ENCODE measurements around the gene CBARP. TPM values are rescaled to one million over a fixed set of nuclear protein-coding genes. Genes with fewer than 3 reads are reported as not detected.
A peak's percentile ranks its signal among the peaks of the same experiment; 100 is the strongest.

Gene CBARP
- total and polyA plus RNA-seq, 9 of the 15 experiments (the other 6 are each of a cell fraction or from before 2014, with no cell fraction given): 0.03 to 8.9 (median 1.2) TPM; not detected in 1

DNA sequence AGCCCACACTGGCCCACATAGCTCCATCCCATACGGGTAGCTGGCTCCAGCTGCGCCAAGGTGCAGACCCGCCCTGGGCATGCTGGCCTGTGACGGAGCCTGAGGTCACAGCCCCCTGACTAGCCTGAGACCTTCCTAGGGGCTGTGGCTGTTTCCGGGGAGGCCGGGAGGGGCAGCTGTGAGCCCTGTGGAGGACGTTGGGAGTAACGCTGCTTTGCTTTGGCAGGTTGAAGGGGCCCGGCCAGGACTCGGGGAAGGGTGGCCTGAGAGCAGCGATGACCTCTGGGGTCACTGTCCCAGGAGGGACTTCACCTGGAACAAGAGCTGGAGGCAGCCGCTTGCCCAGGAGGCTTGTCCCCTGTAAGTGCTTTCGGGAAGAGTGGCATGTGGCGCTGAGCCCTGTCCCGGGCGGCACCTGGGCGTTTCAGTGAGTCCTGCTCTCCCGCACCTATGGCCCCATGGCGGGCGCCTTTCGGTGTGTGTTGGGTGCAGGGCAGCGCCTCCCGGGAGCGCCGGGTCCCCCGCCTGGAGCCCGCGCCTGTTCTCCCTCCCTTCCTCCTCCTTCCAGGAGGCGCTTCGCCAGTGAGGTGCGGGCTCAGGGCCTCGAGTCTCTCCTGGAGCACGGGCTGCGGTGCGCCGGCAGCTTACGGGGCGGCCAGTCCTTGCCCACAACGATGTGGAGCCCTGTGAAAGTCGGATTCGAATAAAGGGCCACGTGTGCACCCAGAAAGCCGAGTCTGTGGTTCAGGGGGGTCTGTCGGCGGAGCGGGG, 36.5 kb upstream of the CBARP start (continued):
- TF ChIP-seq, protein P1, sequence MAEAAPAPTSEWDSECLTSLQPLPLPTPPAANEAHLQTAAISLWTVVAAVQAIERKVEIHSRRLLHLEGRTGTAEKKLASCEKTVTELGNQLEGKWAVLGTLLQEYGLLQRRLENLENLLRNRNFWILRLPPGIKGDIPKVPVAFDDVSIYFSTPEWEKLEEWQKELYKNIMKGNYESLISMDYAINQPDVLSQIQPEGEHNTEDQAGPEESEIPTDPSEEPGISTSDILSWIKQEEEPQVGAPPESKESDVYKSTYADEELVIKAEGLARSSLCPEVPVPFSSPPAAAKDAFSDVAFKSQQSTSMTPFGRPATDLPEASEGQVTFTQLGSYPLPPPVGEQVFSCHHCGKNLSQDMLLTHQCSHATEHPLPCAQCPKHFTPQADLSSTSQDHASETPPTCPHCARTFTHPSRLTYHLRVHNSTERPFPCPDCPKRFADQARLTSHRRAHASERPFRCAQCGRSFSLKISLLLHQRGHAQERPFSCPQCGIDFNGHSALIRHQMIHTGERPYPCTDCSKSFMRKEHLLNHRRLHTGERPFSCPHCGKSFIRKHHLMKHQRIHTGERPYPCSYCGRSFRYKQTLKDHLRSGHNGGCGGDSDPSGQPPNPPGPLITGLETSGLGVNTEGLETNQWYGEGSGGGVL (CRISPR knock-in tag; IDR thresholded peaks at IDR 0.05): no peak
- TF ChIP-seq ZBTB1 (CRISPR knock-in tag; IDR thresholded peaks at IDR 0.05; ENCODE audit: borderline replicate concordance, low read depth): no peak
- TF ChIP-seq ZNF644 (tag; IDR thresholded peaks at IDR 0.05; ENCODE audit: low read depth): peak; percentile 61; the same call in 1 of the 2 replicates
- TF ChIP-seq SAFB (IDR thresholded peaks at IDR 0.05; ENCODE audit: borderline replicate concordance, low read depth, low read length): no peak
- TF ChIP-seq, protein P2, sequence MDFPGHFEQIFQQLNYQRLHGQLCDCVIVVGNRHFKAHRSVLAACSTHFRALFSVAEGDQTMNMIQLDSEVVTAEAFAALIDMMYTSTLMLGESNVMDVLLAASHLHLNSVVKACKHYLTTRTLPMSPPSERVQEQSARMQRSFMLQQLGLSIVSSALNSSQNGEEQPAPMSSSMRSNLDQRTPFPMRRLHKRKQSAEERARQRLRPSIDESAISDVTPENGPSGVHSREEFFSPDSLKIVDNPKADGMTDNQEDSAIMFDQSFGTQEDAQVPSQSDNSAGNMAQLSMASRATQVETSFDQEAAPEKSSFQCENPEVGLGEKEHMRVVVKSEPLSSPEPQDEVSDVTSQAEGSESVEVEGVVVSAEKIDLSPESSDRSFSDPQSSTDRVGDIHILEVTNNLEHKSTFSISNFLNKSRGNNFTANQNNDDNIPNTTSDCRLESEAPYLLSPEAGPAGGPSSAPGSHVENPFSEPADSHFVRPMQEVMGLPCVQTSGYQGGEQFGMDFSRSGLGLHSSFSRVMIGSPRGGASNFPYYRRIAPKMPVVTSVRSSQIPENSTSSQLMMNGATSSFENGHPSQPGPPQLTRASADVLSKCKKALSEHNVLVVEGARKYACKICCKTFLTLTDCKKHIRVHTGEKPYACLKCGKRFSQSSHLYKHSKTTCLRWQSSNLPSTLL (IDR thresholded peaks at IDR 0.05): no peak
- TF ChIP-seq, protein P3, sequence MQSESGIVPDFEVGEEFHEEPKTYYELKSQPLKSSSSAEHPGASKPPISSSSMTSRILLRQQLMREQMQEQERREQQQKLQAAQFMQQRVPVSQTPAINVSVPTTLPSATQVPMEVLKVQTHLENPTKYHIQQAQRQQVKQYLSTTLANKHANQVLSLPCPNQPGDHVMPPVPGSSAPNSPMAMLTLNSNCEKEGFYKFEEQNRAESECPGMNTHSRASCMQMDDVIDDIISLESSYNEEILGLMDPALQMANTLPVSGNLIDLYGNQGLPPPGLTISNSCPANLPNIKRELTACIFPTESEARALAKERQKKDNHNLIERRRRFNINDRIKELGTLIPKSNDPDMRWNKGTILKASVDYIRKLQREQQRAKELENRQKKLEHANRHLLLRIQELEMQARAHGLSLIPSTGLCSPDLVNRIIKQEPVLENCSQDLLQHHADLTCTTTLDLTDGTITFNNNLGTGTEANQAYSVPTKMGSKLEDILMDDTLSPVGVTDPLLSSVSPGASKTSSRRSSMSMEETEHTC (IDR thresholded peaks at IDR 0.05): no peak
- TF ChIP-seq, protein P4, sequence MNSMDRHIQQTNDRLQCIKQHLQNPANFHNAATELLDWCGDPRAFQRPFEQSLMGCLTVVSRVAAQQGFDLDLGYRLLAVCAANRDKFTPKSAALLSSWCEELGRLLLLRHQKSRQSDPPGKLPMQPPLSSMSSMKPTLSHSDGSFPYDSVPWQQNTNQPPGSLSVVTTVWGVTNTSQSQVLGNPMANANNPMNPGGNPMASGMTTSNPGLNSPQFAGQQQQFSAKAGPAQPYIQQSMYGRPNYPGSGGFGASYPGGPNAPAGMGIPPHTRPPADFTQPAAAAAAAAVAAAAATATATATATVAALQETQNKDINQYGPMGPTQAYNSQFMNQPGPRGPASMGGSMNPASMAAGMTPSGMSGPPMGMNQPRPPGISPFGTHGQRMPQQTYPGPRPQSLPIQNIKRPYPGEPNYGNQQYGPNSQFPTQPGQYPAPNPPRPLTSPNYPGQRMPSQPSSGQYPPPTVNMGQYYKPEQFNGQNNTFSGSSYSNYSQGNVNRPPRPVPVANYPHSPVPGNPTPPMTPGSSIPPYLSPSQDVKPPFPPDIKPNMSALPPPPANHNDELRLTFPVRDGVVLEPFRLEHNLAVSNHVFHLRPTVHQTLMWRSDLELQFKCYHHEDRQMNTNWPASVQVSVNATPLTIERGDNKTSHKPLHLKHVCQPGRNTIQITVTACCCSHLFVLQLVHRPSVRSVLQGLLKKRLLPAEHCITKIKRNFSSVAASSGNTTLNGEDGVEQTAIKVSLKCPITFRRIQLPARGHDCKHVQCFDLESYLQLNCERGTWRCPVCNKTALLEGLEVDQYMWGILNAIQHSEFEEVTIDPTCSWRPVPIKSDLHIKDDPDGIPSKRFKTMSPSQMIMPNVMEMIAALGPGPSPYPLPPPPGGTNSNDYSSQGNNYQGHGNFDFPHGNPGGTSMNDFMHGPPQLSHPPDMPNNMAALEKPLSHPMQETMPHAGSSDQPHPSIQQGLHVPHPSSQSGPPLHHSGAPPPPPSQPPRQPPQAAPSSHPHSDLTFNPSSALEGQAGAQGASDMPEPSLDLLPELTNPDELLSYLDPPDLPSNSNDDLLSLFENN (IDR thresholded peaks at IDR 0.05; ENCODE audit: low read depth in 2 of 2, low read length in 2 of 2): no peak
- TF ChIP-seq ZNF764 (CRISPR knock-in tag; IDR thresholded peaks at IDR 0.05; ENCODE audit: low read depth): no peak
- TF ChIP-seq U2AF2 (optimal IDR thresholded peaks at IDR 0.05; ENCODE audit: low read depth, low read length): no peak
- TF ChIP-seq, protein P5, sequence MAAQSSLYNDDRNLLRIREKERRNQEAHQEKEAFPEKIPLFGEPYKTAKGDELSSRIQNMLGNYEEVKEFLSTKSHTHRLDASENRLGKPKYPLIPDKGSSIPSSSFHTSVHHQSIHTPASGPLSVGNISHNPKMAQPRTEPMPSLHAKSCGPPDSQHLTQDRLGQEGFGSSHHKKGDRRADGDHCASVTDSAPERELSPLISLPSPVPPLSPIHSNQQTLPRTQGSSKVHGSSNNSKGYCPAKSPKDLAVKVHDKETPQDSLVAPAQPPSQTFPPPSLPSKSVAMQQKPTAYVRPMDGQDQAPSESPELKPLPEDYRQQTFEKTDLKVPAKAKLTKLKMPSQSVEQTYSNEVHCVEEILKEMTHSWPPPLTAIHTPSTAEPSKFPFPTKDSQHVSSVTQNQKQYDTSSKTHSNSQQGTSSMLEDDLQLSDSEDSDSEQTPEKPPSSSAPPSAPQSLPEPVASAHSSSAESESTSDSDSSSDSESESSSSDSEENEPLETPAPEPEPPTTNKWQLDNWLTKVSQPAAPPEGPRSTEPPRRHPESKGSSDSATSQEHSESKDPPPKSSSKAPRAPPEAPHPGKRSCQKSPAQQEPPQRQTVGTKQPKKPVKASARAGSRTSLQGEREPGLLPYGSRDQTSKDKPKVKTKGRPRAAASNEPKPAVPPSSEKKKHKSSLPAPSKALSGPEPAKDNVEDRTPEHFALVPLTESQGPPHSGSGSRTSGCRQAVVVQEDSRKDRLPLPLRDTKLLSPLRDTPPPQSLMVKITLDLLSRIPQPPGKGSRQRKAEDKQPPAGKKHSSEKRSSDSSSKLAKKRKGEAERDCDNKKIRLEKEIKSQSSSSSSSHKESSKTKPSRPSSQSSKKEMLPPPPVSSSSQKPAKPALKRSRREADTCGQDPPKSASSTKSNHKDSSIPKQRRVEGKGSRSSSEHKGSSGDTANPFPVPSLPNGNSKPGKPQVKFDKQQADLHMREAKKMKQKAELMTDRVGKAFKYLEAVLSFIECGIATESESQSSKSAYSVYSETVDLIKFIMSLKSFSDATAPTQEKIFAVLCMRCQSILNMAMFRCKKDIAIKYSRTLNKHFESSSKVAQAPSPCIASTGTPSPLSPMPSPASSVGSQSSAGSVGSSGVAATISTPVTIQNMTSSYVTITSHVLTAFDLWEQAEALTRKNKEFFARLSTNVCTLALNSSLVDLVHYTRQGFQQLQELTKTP (IDR thresholded peaks at IDR 0.05; ENCODE audit: low read depth in 1 of 2, partially characterized antibody in 2 of 2): no peak

All from K562 (cell line).